Activated T-cell treated with anti-CD3 and anti-CD28 coated beads, Interleukin-2, amount 50 U/mL, for 48 hours (primary cell): ENCODE results near the gene EEF1AKMT4.
A peak's percentile ranks its signal among the peaks of the same experiment; 100 is the strongest.

Source experiments
- DNase-seq, 2 experiments: peaks; one replicate each; pipeline ENCODE4 v3.0.0-alpha.2; 2020

Gene EEF1AKMT4

GRCh38 chr3:184236033-184236410, 13.4 kb upstream of the EEF1AKMT4 start:
- DNase-seq, result no peak

DNA sequence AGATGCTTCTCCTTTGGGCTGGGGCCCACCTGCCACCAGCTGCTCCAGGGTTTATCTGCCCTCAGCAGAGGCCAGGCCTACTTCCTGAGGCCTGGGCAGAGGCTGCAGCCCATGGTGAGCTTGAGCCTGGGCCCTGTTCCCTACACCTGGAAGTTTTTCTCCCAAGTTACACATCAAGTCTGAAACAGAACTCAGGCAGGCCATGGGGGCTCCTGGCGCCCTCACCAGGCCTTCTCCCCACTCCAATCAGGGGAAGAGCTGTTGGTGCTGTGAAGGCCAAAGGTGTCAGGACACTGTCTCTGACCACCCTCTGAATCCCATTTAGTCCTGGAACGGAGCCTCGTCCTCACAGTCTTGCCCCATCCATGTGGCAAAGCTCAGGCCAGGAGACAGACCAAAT, 12.8 kb upstream of the EEF1AKMT4 start:
- DNase-seq, result no peak

DNA sequence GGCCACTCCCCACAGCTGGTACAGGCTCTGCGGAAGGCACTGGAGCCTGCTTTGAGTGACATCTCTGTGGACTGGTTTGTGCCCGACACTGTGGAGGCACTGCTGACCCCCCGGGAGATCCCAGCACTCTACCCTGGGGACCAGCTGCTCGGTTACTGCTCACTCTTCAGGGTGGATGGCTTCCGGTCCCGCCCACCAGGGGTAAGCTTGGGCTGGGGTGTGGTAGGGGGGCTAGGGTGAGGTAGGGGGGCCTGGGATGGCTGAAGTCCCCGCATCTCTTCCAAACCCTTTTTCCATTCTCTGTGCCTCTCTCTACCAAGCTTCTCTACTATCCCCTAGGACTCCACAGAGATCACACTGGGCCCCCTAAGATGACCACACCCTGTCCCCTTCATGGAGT, 12.3 kb upstream of the EEF1AKMT4 start:
- no peak for DNase-seq

GRCh38 chr3:184237807-184238206, 11.7 kb upstream of the EEF1AKMT4 start:
- no peak for DNase-seq

- DNase-seq, result no peak
These were observed 11.1 kb upstream of the EEF1AKMT4 start for GRCh38 chr3:184238246-184238818.

- no peak for DNase-seq
These were observed 10.3 kb upstream of the EEF1AKMT4 start for GRCh38 chr3:184239221-184239620.

GRCh38 chr3:184239708-184240107, 9.8 kb upstream of the EEF1AKMT4 start:
- no peak for DNase-seq

- DNase-seq, result no peak
These were observed 8.9 kb upstream of the EEF1AKMT4 start for GRCh38 chr3:184240384-184241140.

- DNase-seq, result no peak
These were observed 8.4 kb upstream of the EEF1AKMT4 start for GRCh38 chr3:184241141-184241446.

DNA sequence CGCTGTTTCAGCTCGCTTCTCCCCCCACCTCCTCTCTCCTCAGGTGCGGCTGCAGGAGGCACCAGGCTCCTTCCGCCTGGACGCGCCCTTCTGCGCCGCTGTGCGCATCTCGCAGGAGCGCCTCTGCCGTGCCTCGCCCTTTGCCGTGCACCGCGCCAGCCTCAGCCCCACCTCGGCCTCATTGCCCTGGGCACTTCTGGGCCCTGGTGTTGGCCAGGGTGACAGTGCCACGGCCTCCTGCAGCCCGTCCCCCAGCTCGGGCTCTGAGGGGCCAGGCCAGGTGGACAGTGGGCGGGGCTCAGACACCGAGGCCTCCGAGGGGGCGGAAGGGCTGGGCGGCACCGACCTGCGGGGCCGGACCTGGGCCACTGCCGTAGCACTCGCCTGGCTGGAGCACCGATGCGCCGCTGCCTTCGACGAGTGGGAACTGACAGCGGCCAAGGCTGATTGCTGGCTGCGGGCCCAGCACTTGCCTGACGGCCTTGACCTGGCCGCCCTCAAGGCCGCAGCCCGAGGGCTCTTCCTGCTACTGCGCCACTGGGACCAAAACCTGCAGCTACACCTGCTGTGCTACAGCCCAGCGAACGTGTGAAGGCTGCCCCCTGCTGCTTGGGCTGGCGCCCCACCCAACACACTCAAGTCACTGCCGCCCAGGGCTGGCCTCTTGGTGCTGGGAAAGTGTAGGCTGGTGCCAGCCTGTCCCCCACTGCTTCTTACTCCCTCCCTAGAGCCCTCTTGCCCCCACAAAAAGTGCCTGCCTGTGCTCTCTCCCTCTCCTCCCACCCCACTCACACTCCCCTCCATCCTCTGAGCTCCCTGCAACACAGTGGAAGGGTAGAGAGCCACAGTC, 7.8 kb upstream of the EEF1AKMT4 start:
- DNase-seq, result peak; percentile 34 to 45

DNA sequence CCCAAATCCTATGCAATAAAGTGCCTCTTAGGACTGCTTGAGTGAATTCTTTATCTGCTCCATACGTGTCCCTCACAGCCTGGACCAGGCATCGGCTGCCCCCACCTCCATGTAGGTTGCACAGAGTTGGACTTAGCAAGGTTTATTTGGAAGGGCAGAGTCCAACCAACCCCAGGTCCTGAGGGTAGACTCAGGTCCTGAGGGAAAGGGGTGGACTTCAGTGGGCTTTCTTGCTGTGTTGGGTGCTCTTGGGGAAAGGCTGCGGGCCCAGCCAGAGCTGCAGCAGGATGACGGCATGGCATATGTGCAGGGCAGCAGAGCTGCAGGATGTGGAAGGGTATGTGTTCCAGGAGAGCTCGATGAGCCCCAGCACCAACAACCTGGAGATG, 7.2 kb upstream of the EEF1AKMT4 start:
- no peak for DNase-seq

DNA sequence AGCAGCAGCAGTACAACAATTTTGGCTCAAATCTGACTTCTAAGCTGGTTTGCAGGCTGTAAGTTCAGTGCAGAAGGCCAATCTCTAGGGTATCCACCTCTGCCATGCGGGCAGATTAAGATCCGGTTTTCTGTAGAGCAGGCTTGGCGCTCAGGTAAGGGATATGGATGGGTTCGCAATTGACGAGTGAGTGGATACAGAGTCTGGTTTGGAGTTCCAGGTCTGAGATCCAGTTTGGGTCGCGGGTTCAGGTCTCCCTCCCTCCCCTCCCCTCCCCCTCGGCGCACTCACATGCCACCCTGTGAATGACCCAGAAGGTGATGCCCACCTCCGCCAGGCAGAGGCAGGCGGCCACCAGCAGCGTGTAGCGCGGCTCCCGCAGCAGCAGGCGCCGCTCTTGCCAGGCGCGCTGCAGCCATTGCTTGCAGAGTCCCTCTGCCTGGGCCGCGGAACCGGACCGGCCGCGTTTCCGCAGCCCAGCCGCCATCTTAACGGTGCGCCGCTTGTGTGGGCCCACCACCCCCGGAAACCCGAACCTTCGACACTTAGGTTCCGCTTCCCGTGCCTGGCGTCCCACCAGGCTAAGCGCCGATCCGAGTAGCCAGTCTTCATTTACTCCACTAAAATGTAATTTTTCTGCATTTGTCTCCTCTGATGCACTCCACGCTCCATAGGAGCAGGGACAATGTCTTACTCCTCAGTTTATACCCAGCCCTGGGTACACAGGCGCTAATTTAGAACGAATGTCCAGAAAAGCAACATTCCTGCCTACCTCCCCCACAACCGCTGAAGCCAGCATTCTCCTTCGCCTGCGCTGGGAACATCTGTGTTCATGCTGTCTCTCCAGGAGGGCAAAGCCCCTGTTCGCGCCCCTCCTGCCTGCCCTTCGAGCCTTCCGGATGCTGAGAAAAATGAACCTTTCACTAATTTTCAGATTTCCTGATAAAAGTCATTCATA, 739 bp upstream of the EEF1AKMT4 start, which contains the start of gene ALG3:
Gene ALG3, minus strand, starts transcription at position 509 of the 958 bp plus-strand sequence. Its CDS starts 22 bp downstream, at position 487.
- peak; percentile 93 to 94 for DNase-seq

DNA sequence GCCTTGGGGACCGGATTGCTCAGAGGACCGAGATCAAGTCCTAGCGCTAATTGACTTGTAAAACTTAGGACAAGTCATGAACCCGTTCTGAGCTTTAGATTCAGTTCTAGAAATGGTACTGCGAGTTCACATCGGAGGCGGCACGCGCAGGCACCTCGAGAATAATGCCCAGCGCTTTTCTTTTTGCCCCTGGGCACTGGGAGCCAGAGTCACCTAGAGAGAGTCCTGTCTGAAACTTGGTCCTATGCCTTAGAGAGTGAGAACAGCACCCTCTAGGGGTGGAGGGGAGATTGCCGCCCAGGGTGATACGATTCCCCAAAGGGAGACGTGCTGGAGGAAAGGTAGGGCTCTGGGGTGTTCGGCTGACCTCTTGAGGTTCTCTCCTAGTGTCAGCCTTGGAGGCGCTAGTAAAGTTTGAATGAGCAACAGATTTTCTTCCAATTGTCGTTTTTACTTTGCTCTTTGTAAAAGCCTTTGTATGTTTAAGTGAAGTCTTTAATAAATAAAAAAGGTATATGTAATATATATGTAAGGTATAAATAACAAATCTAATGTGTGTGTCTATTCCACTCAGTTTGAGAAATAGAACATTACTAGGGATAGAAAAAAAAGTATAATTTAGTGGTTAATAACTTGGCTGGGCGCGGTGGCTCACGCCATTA, 826 bp downstream of the EEF1AKMT4 start:
- DNase-seq, result peak; percentile 95 to 98

DNA sequence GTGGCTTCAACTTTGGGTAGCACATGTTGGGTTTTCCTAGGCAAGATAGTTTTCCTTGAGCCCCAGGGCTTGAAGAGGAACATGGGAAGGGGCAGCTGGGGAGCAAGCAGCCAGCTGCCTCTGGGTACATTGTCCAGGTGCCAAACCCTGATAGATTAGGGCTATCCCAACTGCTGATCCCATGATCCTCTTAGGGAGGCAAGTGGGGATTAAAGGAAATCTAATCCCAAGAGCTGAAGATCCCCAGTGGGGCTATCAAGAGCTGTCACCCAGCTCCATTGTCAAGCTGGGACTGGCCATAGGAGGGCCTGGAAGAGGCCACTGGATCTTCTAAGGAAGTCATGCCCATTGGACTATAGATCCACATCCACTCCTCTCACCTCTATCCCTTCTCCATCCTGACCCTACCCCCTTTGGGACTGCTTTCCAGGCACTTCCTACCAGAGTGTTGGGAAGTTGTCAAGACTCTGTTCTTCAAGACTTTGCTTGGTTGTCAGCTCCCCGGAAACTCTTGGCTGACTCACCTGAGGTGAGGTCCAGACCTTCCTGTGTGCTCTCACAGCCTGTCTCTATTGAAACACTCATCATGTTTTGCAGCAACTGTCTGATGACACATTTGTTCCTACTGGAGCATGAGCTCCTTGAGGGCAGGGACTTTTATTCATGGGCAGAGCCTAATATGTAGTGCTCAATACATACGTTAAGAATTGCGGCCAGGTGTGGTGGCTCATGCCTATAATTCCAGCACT, 6.0 kb downstream of the EEF1AKMT4 start:
- peak in 1 of 2 experiments; percentile 49 for DNase-seq

DNA sequence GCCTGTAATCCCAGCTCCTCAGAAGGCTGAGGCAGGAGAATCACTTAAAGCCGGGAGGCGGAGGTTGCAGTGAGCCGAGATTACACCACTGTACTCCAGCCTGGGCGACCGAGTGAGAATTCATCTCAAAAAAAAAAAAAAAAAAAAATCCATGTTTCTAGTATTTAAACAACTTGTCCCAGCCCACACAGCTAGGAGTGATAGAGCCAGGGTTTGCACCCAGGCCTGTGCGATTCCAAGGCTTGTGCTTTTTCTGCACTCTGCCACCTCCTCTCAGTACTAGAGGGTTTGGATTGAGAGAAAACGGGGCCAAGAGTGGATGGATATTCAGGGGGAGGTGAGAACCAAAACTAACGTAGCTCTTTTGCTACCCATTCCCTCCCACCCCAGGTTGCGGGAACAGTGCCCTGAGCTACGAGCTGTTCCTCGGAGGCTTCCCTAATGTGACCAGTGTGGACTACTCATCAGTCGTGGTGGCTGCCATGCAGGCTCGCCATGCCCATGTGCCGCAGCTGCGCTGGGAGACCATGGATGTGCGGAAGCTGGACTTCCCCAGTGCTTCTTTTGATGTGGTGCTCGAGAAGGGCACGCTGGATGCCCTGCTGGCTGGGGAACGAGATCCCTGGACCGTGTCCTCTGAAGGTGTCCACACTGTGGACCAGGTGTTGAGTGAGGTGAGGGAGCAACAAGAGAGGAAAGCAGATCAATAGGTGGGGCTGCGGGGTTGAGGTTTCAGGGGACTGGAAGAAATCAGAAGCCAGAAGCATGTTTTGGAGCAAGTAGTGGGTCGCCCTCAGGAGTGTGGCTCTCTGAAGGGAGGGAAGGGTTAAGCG, 7.8 kb downstream of the EEF1AKMT4 start:
- DNase-seq, result no peak

DNA sequence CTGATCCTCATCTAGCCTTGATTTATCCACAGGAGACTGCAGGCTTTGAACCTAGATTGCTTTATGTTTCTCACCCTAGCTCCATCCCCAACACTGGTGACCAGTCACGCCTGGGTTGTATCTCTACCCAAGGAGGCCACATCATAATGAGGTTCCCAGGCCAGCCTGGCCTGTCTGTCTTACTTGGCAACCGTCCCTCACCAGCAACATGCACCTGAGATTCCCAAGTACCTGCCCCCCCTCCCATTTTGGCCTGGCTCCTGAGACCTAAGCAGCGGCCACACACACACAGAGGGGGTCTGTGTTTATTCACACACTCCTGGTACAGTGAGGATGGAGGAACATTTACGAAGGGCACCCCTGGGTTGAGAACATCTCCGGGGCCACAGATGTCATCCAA, 9.5 kb downstream of the EEF1AKMT4 start:
- DNase-seq, result no peak

GRCh38 chr3:184259396-184259877, 10.0 kb downstream of the EEF1AKMT4 start:
- no peak for DNase-seq

GRCh38 chr3:184259878-184260723, 10.6 kb downstream of the EEF1AKMT4 start:
- DNase-seq, result peak in 1 of 2 experiments; percentile 60

DNA sequence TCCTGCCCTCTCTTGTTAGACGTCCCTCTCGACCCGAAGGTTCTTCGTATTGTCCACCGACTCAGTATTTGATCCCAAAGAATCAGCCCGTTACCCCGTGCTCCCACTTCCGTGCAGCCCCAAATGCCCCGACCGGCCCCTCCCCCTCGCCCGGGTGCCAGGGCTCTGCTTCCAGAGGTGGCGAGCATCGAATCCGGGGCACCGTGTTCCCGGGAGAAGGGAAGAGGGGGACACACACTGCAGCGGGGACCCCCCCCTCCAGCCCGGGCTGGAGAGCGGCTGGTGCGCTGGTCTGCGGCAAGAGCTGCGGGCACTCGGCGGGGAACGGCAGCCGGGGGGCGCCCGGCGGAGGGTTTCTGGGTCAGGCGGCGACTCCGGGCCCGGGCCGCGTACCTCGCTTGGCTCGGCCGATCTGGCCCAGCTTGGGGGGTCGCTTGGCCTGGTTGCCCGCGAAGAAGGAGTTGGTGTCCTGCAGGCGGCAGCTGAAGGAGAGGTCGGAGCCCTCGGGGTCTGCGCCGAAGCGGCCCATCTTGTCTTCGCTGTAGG, 11.3 kb downstream of the EEF1AKMT4 start:
- DNase-seq, result peak in 1 of 2 experiments; percentile 50
